A549 (cell line): Measurements from ENCODE around the gene SORL1. TPM values are rescaled to one million over a fixed set of nuclear protein-coding genes. Genes with fewer than 3 reads are reported as not detected.

Experiments
- ATAC-seq, 2 experiments: fragments of 200-7000 bp in 1 of 2; fragments of >200 bp in 1 of 2; cut with Nextera tagmentation in 1 of 2; cut with Tn5 transposase in 1 of 2; 3 replicates each; pipeline versions ENCODE4 v1.8.0 to v1.9.1; 2018 to 2020; ENCODE audit warnings: mild to moderate bottlenecking in 1 of 2, moderate library complexity in 1 of 2
- CTCF ChIA-PET: fragments of 300-600 bp; sonication (Branson Sonifier 250); formaldehyde crosslinking; extraction: SDS; loops from one replicate; lab custom pipeline; 2021; ENCODE audit warnings: antibody characterized with exemption, inconsistent platforms; lab: Yijun Ruan, JAX
- POLR2A ChIA-PET: fragments of 350-600 bp; formaldehyde crosslinking; extraction: SDS; loops from one replicate; lab custom pipeline; 2021; ENCODE audit warnings: antibody characterized with exemption, inconsistent platforms; lab: Yijun Ruan, JAX
- DNase-seq, 2 experiments: peaks; one replicate each; pipeline versions ENCODE4 v3.0.0 to v3.0.0-alpha.2; 2011 to 2016; ENCODE audit warnings: low read depth in 1 of 2, low spot score in 1 of 2
- FAIRE-seq: peaks from 2 replicates; lab custom pipeline; 2011; peaks lifted over from hg19 to GRCh38; lab: Jason Lieb, UNC
- H3K27ac ChIP-seq, 2 experiments: fragments of >200 bp; sonication (Bioruptor Twin); formaldehyde crosslinking; 3 replicates each; pipeline ENCODE4 v1.5.1; 2016 to 2017
- H3K4me1 ChIP-seq: fragments of >200 bp; sonication (Bioruptor Twin); formaldehyde crosslinking; 3 replicates; pipeline ENCODE4 v1.6.1; 2016
- H3K4me2 ChIP-seq: fragments of >200 bp; sonication (Bioruptor Twin); formaldehyde crosslinking; 3 replicates; pipeline ENCODE4 v1.6.1; 2016
- H3K4me3 ChIP-seq: fragments of >200 bp; sonication (Bioruptor Twin); formaldehyde crosslinking; 3 replicates; pipeline ENCODE4 v1.5.1; 2016
- H3K9me3 ChIP-seq: fragments of >200 bp; sonication (Bioruptor Twin); formaldehyde crosslinking; 3 replicates; pipeline ENCODE4 v1.6.1; 2016
- BHLHE40 ChIP-seq: IDR thresholded peaks from 2 replicates; pipeline ENCODE4 v1.6.1; 2012; ENCODE audit warnings: low read depth, low read length, inconsistent platforms
- CBX8 ChIP-seq: fragments of 200-600 bp; sonication (generic); IDR thresholded peaks from 2 replicates; pipeline ENCODE4 v1.6.1; 2016
- CEBPB ChIP-seq, 2 experiments: fragments of >200 bp in 1 of 2; sonication (Bioruptor Twin) in 1 of 2; formaldehyde crosslinking in 1 of 2; IDR thresholded peaks; 2 replicates each; pipeline ENCODE4 v1.6.1; 2012 to 2016
- EHF ChIP-seq: fragments of 250-450 bp; sonication (Bioruptor Pico); IDR thresholded peaks from 2 replicates; pipeline ENCODE4 v1.5.0; 2020; ENCODE audit warnings: mild to moderate bottlenecking
- EHMT2 ChIP-seq: fragments of 200-600 bp; sonication (generic); IDR thresholded peaks from 2 replicates; pipeline ENCODE4 v1.6.1; 2016; ENCODE audit warnings: antibody characterized with exemption, low read depth, mild to moderate bottlenecking, moderate library complexity
- EP300 ChIP-seq, 2 experiments: fragments of >200 bp; sonication (Bioruptor Twin); formaldehyde crosslinking; IDR thresholded peaks; 2 replicates in 1 of 2; 3 replicates in 1 of 2; pipeline ENCODE4 v1.6.1; 2016 to 2017
- FOXS1 ChIP-seq: fragments of 250-450 bp; sonication (Bioruptor Pico); IDR thresholded peaks from 2 replicates; pipeline ENCODE4 v1.5.0; 2020; ENCODE audit warnings: mild to moderate bottlenecking, moderate library complexity
- HDAC2 ChIP-seq: fragments of 200-600 bp; sonication (generic); IDR thresholded peaks from 2 replicates; pipeline ENCODE4 v1.6.1; 2016
- HEYL ChIP-seq: fragments of 250-450 bp; sonication (Bioruptor Pico); IDR thresholded peaks from 2 replicates; pipeline ENCODE4 v1.8.0; 2021; ENCODE audit warnings: mild to moderate bottlenecking, moderate library complexity
- HOXA7 ChIP-seq: fragments of 250-450 bp; sonication (Bioruptor Pico); IDR thresholded peaks from 2 replicates; pipeline ENCODE4 v1.5.0; 2020; ENCODE audit warnings: mild to moderate bottlenecking, moderate library complexity
- JUN ChIP-seq, 2 experiments: fragments of >200 bp; sonication (Bioruptor Twin); formaldehyde crosslinking; IDR thresholded peaks; 2 replicates in 1 of 2; 3 replicates in 1 of 2; pipeline ENCODE4 v1.6.1; 2016 to 2017
- JUNB ChIP-seq: fragments of >200 bp; sonication (Bioruptor Twin); formaldehyde crosslinking; IDR thresholded peaks from 2 replicates; pipeline ENCODE4 v1.6.1; 2016
- KDM5A ChIP-seq: fragments of 200-600 bp; sonication (generic); IDR thresholded peaks from 2 replicates; pipeline ENCODE4 v1.6.1; 2016; ENCODE audit warnings: antibody characterized with exemption, mild to moderate bottlenecking
- MAFK ChIP-seq: fragments of 450-650 bp; IDR thresholded peaks from 2 replicates; pipeline ENCODE4 v1.6.1; 2014; ENCODE audit not compliant: partially characterized antibody
- PHF8 ChIP-seq: fragments of 200-600 bp; sonication (generic); IDR thresholded peaks from 2 replicates; pipeline ENCODE4 v1.6.1; 2016; ENCODE audit warnings: low read depth, mild to moderate bottlenecking, antibody characterized with exemption, moderate library complexity, borderline replicate concordance
- POLR2A ChIP-seq: IDR thresholded peaks from 2 replicates; pipeline ENCODE4 v1.6.1; 2012; ENCODE audit warnings: mild to moderate bottlenecking, low read length
- RARB ChIP-seq: fragments of 250-450 bp; sonication (Bioruptor Pico); IDR thresholded peaks from 2 replicates; pipeline ENCODE4 v1.8.0; 2021; ENCODE audit warnings: mild to moderate bottlenecking, moderate library complexity
- RFX5 ChIP-seq: fragments of 450-650 bp; IDR thresholded peaks from 2 replicates; pipeline ENCODE4 v1.7.1; 2014; ENCODE audit warnings: antibody characterized with exemption, mild to moderate bottlenecking, moderate library complexity
- SMC3 ChIP-seq: fragments of >200 bp; sonication (Bioruptor Twin); formaldehyde crosslinking; IDR thresholded peaks from 3 replicates; pipeline ENCODE4 v1.6.1; 2018; ENCODE audit warnings: inconsistent platforms
- TFCP2L1 ChIP-seq: fragments of 250-450 bp; sonication (Bioruptor Pico); IDR thresholded peaks from 2 replicates; pipeline ENCODE4 v1.5.0; 2021; ENCODE audit warnings: mild to moderate bottlenecking
- TP53 ChIP-seq: fragments of 250-450 bp; sonication (Bioruptor Pico); IDR thresholded peaks from 2 replicates; pipeline ENCODE4 v1.5.0; 2021; ENCODE audit warnings: mild to moderate bottlenecking, moderate library complexity
- ZNF302 ChIP-seq: fragments of 250-450 bp; sonication (Bioruptor Pico); IDR thresholded peaks from 2 replicates; pipeline ENCODE4 v1.9.0; 2021; ENCODE audit warnings: inconsistent platforms, mild to moderate bottlenecking, moderate library complexity
- WGBS: methylation state at CpG from one replicate; pipeline ENCODE4 v1.1.6; 2017; ENCODE audit errors: missing lambda C conversion rate; 5-methylcytosine and 5-hydroxymethylcytosine counted together
- polyA plus RNA-seq, 4 experiments: library from polyadenylated mRNA; depleted of rRNA in 3 of 4; stranded (reverse); fragments of >200 nt; fragmentation: RNase III in 1 of 4; extraction: RNeasy Plus Mini Kit Qiagen cat#74134 plus additional on column Dnase treatment in 1 of 4; gene quantifications; 2 replicates in 3 of 4; 3 replicates in 1 of 4; pipeline ENCODE4 v1.2.3, GENCODE V29; 2011 to 2017
- TF ChIP-seq, protein P1 (sequence below): fragments of 250-450 bp; sonication (Bioruptor Pico); IDR thresholded peaks from 2 replicates; pipeline ENCODE4 v1.5.0; 2021; ENCODE audit warnings: mild to moderate bottlenecking, moderate library complexity, borderline replicate concordance
- TF ChIP-seq, protein P2 (sequence below): fragments of >200 bp; sonication (Bioruptor Twin); formaldehyde crosslinking; IDR thresholded peaks from 3 replicates; pipeline ENCODE4 v1.6.1; 2016
- TF ChIP-seq, protein P3 (sequence below): IDR thresholded peaks from 2 replicates; pipeline ENCODE4 v1.6.1; 2012
- TF ChIP-seq, protein P4 (sequence below): fragments of 200-600 bp; sonication (generic); IDR thresholded peaks from 2 replicates; pipeline ENCODE4 v1.6.1; 2016; ENCODE audit warnings: antibody characterized with exemption, mild to moderate bottlenecking, moderate library complexity

Gene SORL1
- polyA plus RNA-seq, 2 of the 4 experiments (the other 2 are of a cell fraction): 0.45 to 3.8 TPM

DNA sequence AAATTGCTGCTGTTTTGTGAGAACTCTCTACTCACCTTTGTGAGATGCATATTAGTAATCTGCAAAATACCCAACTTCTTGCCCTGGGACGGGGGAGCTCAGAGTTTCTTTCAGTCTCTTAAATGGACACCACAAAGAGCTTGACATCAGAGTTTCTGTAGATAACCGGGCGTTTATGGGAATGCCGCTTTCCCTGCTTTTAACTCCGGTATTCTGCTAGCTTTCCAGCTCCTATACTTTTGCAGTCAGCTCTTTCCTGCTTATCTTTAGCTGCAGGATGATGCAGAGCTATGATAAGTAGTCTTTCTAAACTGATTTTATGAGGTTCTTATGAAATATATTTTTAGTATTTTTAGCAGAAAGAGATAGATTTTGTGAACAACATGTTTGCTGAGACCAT, 155.2 kb downstream of the SORL1 start:
- TF ChIP-seq CBX8: no peak
- TF ChIP-seq FOXS1 (CRISPR knock-in tag): no peak
- TF ChIP-seq, protein P1, sequence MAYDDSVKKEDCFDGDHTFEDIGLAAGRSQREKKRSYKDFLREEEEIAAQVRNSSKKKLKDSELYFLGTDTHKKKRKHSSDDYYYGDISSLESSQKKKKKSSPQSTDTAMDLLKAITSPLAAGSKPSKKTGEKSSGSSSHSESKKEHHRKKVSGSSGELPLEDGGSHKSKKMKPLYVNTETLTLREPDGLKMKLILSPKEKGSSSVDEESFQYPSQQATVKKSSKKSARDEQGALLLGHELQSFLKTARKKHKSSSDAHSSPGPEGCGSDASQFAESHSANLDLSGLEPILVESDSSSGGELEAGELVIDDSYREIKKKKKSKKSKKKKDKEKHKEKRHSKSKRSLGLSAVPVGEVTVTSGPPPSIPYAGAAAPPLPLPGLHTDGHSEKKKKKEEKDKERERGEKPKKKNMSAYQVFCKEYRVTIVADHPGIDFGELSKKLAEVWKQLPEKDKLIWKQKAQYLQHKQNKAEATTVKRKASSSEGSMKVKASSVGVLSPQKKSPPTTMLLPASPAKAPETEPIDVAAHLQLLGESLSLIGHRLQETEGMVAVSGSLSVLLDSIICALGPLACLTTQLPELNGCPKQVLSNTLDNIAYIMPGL (CRISPR knock-in tag): no peak
- TF ChIP-seq HOXA7 (CRISPR knock-in tag): no peak
- TF ChIP-seq, protein P2, sequence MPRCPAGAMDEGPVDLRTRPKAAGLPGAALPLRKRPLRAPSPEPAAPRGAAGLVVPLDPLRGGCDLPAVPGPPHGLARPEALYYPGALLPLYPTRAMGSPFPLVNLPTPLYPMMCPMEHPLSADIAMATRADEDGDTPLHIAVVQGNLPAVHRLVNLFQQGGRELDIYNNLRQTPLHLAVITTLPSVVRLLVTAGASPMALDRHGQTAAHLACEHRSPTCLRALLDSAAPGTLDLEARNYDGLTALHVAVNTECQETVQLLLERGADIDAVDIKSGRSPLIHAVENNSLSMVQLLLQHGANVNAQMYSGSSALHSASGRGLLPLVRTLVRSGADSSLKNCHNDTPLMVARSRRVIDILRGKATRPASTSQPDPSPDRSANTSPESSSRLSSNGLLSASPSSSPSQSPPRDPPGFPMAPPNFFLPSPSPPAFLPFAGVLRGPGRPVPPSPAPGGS: no peak
- TF ChIP-seq, all 56 proteins: peak for 0
- H3K27ac ChIP-seq: no peak overlapping the region
- H3K4me2 ChIP-seq: no peak overlapping the region
- WGBS: 72% methylated on average over 5 of the region's 5 CpGs
- ATAC-seq (no peak), DNase-seq (no peak), FAIRE-seq (no peak)
- ChIA-PET POLR2A (no interaction called here), CTCF (no interaction called here)
- no peaks in the 10 kb centered on the region for H3K4me1 ChIP-seq
- H3K4me3 ChIP-seq: no peak overlapping the region
- H3K9me3 ChIP-seq: no peaks in the 10 kb centered on the region

DNA sequence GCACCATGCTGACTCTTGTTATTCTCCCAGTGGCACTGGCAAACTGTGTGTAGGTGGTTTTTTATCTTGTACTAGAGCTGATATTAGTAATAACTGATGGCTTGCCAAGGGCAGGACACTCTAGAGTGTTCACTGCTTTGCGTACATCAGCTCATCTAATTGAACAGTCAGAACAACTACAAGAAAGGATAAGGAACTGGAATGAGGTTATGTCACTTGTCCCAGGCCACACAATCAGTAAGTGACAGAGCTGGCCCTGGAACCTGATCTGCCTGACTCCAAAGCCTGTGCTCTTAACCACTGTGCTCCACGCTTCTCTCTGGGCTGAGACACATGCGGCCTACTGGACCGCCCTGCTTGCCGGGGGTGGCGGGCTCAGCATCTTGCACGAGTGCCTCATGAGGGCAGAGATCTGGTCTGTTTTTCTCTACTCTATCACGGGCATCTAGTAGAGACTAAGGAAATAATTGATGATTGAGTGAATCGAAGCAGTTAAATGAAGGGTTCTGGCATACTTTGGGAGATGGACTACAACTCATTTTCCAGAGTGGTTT, 156.5 kb downstream of the SORL1 start:
- CTCF ChIA-PET: no interaction called here

DNA sequence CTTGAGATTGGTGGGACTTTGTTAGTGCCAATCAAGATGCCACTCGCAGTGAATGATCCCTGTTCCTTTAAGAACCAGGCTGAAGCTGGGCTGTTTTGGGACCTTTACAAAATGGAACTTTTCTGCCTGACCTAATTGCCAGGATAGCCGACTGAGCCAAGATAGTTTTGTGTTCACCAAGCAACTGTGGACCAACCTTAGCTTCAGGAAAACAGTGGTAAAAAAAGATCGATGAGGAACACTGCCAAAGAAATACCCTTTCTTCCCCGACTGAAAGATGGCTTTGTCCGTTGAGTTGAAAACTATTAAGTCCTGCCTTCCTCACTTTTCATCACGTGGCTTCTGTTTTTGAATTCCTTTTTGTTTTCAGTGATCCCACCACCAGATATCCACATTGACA, 158.6 kb downstream of the SORL1 start:
- ChIA-PET POLR2A (no interaction called here), CTCF (no interaction called here)
- TF ChIP-seq BHLHE40 (no peak), KDM5A (no peak), EP300 (IDR thresholded peaks at IDR 0.05) (no peak), TP53 (CRISPR knock-in tag) (no peak), FOXS1 (CRISPR knock-in tag) (no peak), RFX5 (no peak), MAFK (no peak), CEBPB (IDR thresholded peaks at IDR 0.05) (no peak), SMC3 (no peak), POLR2A (no peak), HEYL (CRISPR knock-in tag) (no peak), HDAC2 (no peak), PHF8 (no peak)
- TF ChIP-seq, protein P3, sequence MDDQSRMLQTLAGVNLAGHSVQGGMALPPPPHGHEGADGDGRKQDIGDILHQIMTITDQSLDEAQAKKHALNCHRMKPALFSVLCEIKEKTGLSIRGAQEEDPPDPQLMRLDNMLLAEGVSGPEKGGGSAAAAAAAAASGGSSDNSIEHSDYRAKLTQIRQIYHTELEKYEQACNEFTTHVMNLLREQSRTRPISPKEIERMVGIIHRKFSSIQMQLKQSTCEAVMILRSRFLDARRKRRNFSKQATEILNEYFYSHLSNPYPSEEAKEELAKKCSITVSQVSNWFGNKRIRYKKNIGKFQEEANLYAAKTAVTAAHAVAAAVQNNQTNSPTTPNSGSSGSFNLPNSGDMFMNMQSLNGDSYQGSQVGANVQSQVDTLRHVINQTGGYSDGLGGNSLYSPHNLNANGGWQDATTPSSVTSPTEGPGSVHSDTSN: no peak
- FAIRE-seq (no peak), ATAC-seq (no peak), DNase-seq (no peak)
- no peaks in the 10 kb centered on the region for H3K9me3 ChIP-seq
- 62% methylated on average over 6 of the region's 6 CpGs for WGBS
- no peak overlapping the region for H3K4me2 ChIP-seq
- H3K27ac ChIP-seq: no peak overlapping the region
- H3K4me3 ChIP-seq: no peak overlapping the region
- no peaks in the 10 kb centered on the region for H3K4me1 ChIP-seq

More for the DNA sequence above, 156.5 kb downstream of the SORL1 start:
- ATAC-seq (no peak), FAIRE-seq (no peak), DNase-seq (no peak)
- H3K9me3 ChIP-seq: no peaks in the 10 kb centered on the region
- TF ChIP-seq, protein P4, sequence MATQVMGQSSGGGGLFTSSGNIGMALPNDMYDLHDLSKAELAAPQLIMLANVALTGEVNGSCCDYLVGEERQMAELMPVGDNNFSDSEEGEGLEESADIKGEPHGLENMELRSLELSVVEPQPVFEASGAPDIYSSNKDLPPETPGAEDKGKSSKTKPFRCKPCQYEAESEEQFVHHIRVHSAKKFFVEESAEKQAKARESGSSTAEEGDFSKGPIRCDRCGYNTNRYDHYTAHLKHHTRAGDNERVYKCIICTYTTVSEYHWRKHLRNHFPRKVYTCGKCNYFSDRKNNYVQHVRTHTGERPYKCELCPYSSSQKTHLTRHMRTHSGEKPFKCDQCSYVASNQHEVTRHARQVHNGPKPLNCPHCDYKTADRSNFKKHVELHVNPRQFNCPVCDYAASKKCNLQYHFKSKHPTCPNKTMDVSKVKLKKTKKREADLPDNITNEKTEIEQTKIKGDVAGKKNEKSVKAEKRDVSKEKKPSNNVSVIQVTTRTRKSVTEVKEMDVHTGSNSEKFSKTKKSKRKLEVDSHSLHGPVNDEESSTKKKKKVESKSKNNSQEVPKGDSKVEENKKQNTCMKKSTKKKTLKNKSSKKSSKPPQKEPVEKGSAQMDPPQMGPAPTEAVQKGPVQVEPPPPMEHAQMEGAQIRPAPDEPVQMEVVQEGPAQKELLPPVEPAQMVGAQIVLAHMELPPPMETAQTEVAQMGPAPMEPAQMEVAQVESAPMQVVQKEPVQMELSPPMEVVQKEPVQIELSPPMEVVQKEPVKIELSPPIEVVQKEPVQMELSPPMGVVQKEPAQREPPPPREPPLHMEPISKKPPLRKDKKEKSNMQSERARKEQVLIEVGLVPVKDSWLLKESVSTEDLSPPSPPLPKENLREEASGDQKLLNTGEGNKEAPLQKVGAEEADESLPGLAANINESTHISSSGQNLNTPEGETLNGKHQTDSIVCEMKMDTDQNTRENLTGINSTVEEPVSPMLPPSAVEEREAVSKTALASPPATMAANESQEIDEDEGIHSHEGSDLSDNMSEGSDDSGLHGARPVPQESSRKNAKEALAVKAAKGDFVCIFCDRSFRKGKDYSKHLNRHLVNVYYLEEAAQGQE: no peak
- TF ChIP-seq HEYL (CRISPR knock-in tag): no peak
- TF ChIP-seq JUN (IDR thresholded peaks at IDR 0.05): no peak
- no peak for TF ChIP-seq EP300 (IDR thresholded peaks at IDR 0.05)
- TF ChIP-seq RARB (CRISPR knock-in tag): no peak
- TF ChIP-seq, protein P2: no peak
- TF ChIP-seq TFCP2L1 (CRISPR knock-in tag): no peak
- no peak for TF ChIP-seq JUNB
- no peak for TF ChIP-seq EHF
- no peak for TF ChIP-seq ZNF302 (CRISPR knock-in tag)
- no peak for TF ChIP-seq CEBPB (IDR thresholded peaks at IDR 0.05)
- no peak for TF ChIP-seq EHMT2
- POLR2A ChIA-PET: no interaction called here
- H3K4me2 ChIP-seq: no peak overlapping the region
- 74% methylated on average over 8 of the region's 9 CpGs for WGBS
- H3K27ac ChIP-seq: no peak overlapping the region
- no peaks in the 10 kb centered on the region for H3K4me1 ChIP-seq
- H3K4me3 ChIP-seq: no peak overlapping the region
